HEK293T (cell line): ENCODE measurements around the gene VNN1.
"Not testable (repeated sequence)": the region's sequence is repeated elsewhere in the genome, so short reads cannot be mapped to it uniquely, and the experiment has no call there.

ENCODE experiments used
- CTCF ChIA-PET: fragments of 350-600 bp; formaldehyde crosslinking; extraction: SDS; loops from one replicate; lab custom pipeline; 2021; ENCODE audit warnings: antibody characterized with exemption, inconsistent platforms; lab: Yijun Ruan, JAX
- POLR2A ChIA-PET: fragments of 350-600 bp; formaldehyde crosslinking; extraction: SDS; loops from one replicate; lab custom pipeline; 2020; ENCODE audit warnings: antibody characterized with exemption, inconsistent platforms; lab: Yijun Ruan, JAX
- DNase-seq: peaks from one replicate; pipeline ENCODE4 v3.0.0; 2012; ENCODE audit warnings: mixed read lengths; ENCODE audit errors: extremely low spot score
- ARNT ChIP-seq: fragments of 450-650 bp; IDR thresholded peaks from 2 replicates; pipeline ENCODE4 v1.6.1; 2017; ENCODE audit warnings: mild to moderate bottlenecking
- BHLHE40 ChIP-seq: fragments of 450-650 bp; IDR thresholded peaks from 2 replicates; pipeline ENCODE4 v1.6.1; 2016; ENCODE audit warnings: mild to moderate bottlenecking, moderate library complexity, borderline replicate concordance
- CTBP1 ChIP-seq: fragments of 450-650 bp; IDR thresholded peaks from 2 replicates; pipeline ENCODE4 v1.6.1; 2016; ENCODE audit warnings: borderline replicate concordance
- ELF4 ChIP-seq: fragments of 450-650 bp; IDR thresholded peaks from 2 replicates; pipeline ENCODE4 v1.6.1; 2017; ENCODE audit warnings: antibody characterized with exemption
- FOXA1 ChIP-seq: fragments of 450-650 bp; IDR thresholded peaks from 2 replicates; pipeline ENCODE4 v1.6.1; 2016; ENCODE audit warnings: mild to moderate bottlenecking
- FOXK2 ChIP-seq: fragments of 450-650 bp; IDR thresholded peaks from 2 replicates; pipeline ENCODE4 v1.6.1; 2016; ENCODE audit warnings: mild to moderate bottlenecking
- FOXM1 ChIP-seq: fragments of 450-650 bp; IDR thresholded peaks from 2 replicates; pipeline ENCODE4 v1.6.1; 2017; ENCODE audit warnings: mild to moderate bottlenecking, borderline replicate concordance
- HDGF ChIP-seq: fragments of 450-650 bp; IDR thresholded peaks from 2 replicates; pipeline ENCODE4 v1.6.1; 2017; ENCODE audit warnings: antibody characterized with exemption, borderline replicate concordance
- L3MBTL2 ChIP-seq: fragments of 450-650 bp; conservative IDR thresholded peaks from 2 replicates; pipeline ENCODE4 v1.6.1; 2016; ENCODE audit warnings: mild to moderate bottlenecking
- LEF1 ChIP-seq: fragments of 450-650 bp; IDR thresholded peaks from 2 replicates; pipeline ENCODE4 v1.6.1; 2017; ENCODE audit warnings: mild to moderate bottlenecking, borderline replicate concordance
- NFRKB ChIP-seq: fragments of 450-650 bp; IDR thresholded peaks from 2 replicates; pipeline ENCODE4 v1.6.1; 2016; ENCODE audit warnings: mild to moderate bottlenecking, moderate library complexity
- PKNOX1 ChIP-seq: fragments of 450-650 bp; IDR thresholded peaks from 2 replicates; pipeline ENCODE4 v1.6.1; 2016
- SP1 ChIP-seq: fragments of 450-650 bp; IDR thresholded peaks from 2 replicates; pipeline ENCODE4 v1.6.1; 2017
- SUZ12 ChIP-seq: fragments of 450-650 bp; IDR thresholded peaks from 2 replicates; pipeline ENCODE4 v1.6.1; 2016; ENCODE audit warnings: mild to moderate bottlenecking
- TARDBP ChIP-seq: fragments of 450-650 bp; IDR thresholded peaks from 2 replicates; pipeline ENCODE4 v1.6.1; 2016
- ZNF384 ChIP-seq: fragments of 450-650 bp; IDR thresholded peaks from 2 replicates; pipeline ENCODE4 v1.6.1; 2016

The VNN1 gene

GRCh38 chr6:132661906-132662305 lies 51.9 kb downstream of the VNN1 start:
- POLR2A ChIA-PET = no interaction called here

GRCh38 chr6:132659082-132659481 lies 54.8 kb downstream of the VNN1 start, which contains the start of gene TAAR1:
Gene TAAR1 (minus strand): TSS chr6:132659182. CDS start chr6:132646003, 13,179 bp downstream.
- TF ChIP-seq LEF1 = no peak
- TF ChIP-seq FOXM1 = no peak
- no peak for TF ChIP-seq FOXK2
- TF ChIP-seq BHLHE40 = no peak
- no peak for TF ChIP-seq SP1
- TF ChIP-seq ARNT = no peak
- no peak for TF ChIP-seq NFRKB
- TF ChIP-seq L3MBTL2 = no peak
- no peak for TF ChIP-seq ZNF384
- ChIA-PET POLR2A (no interaction called here), CTCF (interaction anchor here (0.7 kb wide), 1 partner anchor 9 kb away, joined by 3 read pairs; no protein-coding TSS in a partner anchor)
- DNase-seq = no peak

More at GRCh38 chr6:132661906-132662305, 51.9 kb downstream of the VNN1 start:
- no peak for DNase-seq
- TF ChIP-seq FOXM1 = no peak
- CTCF ChIA-PET = no interaction called here

GRCh38 chr6:132651062-132651461 lies 62.8 kb downstream of the VNN1 start:
- CTCF ChIA-PET = no interaction called here

GRCh38 chr6:132650429-132650828 lies 63.4 kb downstream of the VNN1 start:
- TF ChIP-seq FOXA1 (no peak), SUZ12 (no peak), CTBP1 (no peak), PKNOX1 (no peak), TARDBP (no peak), ZNF384 (no peak), NFRKB (no peak), ARNT (no peak), BHLHE40 (no peak), LEF1 (no peak), FOXM1 (no peak), ELF4 (no peak), HDGF (no peak), FOXK2 (no peak), SP1 (no peak), L3MBTL2 (no peak)
- CTCF ChIA-PET = no interaction called here
- DNase-seq = no peak
- POLR2A ChIA-PET = no interaction called here

More at GRCh38 chr6:132651062-132651461, 62.8 kb downstream of the VNN1 start:
- TF ChIP-seq FOXK2 = no peak
- no peak for DNase-seq
- POLR2A ChIA-PET = no interaction called here

- POLR2A ChIA-PET = no interaction called here
Observed at GRCh38 chr6:132648828-132649227, 65.0 kb downstream of the VNN1 start.

GRCh38 chr6:132648356-132648755 lies 65.5 kb downstream of the VNN1 start:
- ChIA-PET CTCF (interaction anchor here (0.6 kb wide), 1 partner anchor 279 kb away, joined by 4 read pairs; no protein-coding TSS in a partner anchor), POLR2A (no interaction called here)
- no peak for DNase-seq
- TF ChIP-seq ZNF384 = no peak
- no peak for TF ChIP-seq HDGF
- TF ChIP-seq CTBP1 = no peak
- TF ChIP-seq SUZ12 = no peak
- TF ChIP-seq PKNOX1 = no peak
- TF ChIP-seq NFRKB = no peak
- TF ChIP-seq SP1 = no peak

More at GRCh38 chr6:132648828-132649227, 65.0 kb downstream of the VNN1 start:
- no peak for TF ChIP-seq SUZ12
- no peak for TF ChIP-seq BHLHE40
- TF ChIP-seq FOXM1 = no peak
- no peak for TF ChIP-seq SP1
- no peak for TF ChIP-seq NFRKB
- no peak for TF ChIP-seq ELF4
- no peak for TF ChIP-seq ARNT
- no peak for TF ChIP-seq L3MBTL2
- no peak for TF ChIP-seq CTBP1
- TF ChIP-seq PKNOX1 = no peak
- no peak for TF ChIP-seq FOXK2
- no peak for TF ChIP-seq FOXA1
- TF ChIP-seq TARDBP = no peak
- no peak for TF ChIP-seq HDGF
- TF ChIP-seq ZNF384 = no peak
- no peak for TF ChIP-seq LEF1
- CTCF ChIA-PET = interaction anchor here (0.6 kb wide), 1 partner anchor 278 kb away, joined by 4 read pairs; no protein-coding TSS in a partner anchor
- no peak for DNase-seq

- ChIA-PET CTCF (no interaction called here), POLR2A (no interaction called here)
- DNase-seq = no peak
- TF ChIP-seq FOXK2 = no peak
Observed at GRCh38 chr6:132643547-132643946, 70.3 kb downstream of the VNN1 start.

- DNase-seq, POLR2A ChIA-PET, CTCF ChIA-PET: not testable (repeated sequence)
Observed at GRCh38 chr6:132637135-132637534, 76.7 kb downstream of the VNN1 start.

GRCh38 chr6:132635906-132636305 lies 77.9 kb downstream of the VNN1 start:
- POLR2A ChIA-PET, CTCF ChIA-PET: not testable (repeated sequence)

GRCh38 chr6:132635288-132635687 lies 78.6 kb downstream of the VNN1 start:
- DNase-seq, POLR2A ChIA-PET: not testable (repeated sequence)
- CTCF ChIA-PET = interaction anchor here (0.9 kb wide), 1 partner anchor 36 kb away, joined by 3 read pairs; no protein-coding TSS in a partner anchor

More at GRCh38 chr6:132635906-132636305, 77.9 kb downstream of the VNN1 start:
- not testable (repeated sequence) for DNase-seq
